ENCODE data around the gene CLPSL2.

Gene CLPSL2

DNA sequence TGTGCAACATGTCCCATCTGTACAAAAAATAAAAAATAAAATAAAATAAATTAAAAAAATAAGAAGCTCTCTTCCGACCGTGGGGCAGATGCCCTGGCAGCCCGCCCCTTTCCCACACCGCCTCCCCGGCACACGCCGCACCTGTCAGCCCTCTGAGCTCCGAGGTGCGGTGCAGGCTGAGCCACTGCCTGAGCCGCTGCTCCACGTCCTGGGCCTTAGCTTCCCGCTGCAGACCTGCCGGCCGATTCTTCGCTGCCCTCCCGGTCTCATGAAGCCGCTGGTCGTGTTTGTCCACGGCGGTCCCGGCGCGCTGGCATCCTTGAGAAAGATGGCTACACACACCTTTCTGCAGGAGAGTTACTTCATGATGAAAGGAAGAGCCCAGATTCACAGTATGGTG, 10.7 kb upstream of the CLPSL2 start:
- no peak for DNase-seq (ENCODE audit: extremely low spot score)
- TF ChIP-seq BHLHE40 (IDR thresholded peaks at IDR 0.05; ENCODE audit: borderline replicate concordance) = no peak
- TF ChIP-seq, protein P1, sequence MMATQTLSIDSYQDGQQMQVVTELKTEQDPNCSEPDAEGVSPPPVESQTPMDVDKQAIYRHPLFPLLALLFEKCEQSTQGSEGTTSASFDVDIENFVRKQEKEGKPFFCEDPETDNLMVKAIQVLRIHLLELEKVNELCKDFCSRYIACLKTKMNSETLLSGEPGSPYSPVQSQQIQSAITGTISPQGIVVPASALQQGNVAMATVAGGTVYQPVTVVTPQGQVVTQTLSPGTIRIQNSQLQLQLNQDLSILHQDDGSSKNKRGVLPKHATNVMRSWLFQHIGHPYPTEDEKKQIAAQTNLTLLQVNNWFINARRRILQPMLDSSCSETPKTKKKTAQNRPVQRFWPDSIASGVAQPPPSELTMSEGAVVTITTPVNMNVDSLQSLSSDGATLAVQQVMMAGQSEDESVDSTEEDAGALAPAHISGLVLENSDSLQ (IDR thresholded peaks at IDR 0.05) = no peak
- TF ChIP-seq FOXA1 (IDR thresholded peaks at IDR 0.05) = no peak
- POLR2A ChIA-PET = no interaction called here
- CTCF ChIA-PET = no interaction called here

DNA sequence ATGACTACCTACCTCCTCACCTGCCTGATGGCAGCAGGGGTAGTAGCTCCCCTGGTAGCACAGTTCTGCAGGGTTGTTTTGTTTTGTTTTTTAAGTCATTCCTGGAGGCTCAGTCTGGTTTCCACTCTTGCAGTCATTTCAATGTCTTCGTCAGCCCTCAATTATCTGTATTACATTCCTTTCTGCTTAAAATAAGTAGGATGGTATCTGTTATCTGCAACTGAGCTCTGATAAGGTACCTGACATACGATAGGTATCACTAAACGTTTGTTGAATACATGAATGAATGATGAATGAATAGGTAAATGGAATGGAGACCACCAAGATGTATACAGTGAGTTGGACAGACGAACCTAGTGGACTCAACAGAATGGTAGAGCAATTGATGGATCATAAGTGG, 7.2 kb upstream of the CLPSL2 start:
- no peak for DNase-seq (ENCODE audit: extremely low spot score)
- ChIA-PET CTCF (no interaction called here), POLR2A (no interaction called here)
- TF ChIP-seq LEF1 (IDR thresholded peaks at IDR 0.05; ENCODE audit: borderline replicate concordance) (no peak), SP1 (IDR thresholded peaks at IDR 0.05) (no peak), BHLHE40 (IDR thresholded peaks at IDR 0.05; ENCODE audit: borderline replicate concordance) (no peak)
- TF ChIP-seq, protein P1 (IDR thresholded peaks at IDR 0.05) = no peak

DNA sequence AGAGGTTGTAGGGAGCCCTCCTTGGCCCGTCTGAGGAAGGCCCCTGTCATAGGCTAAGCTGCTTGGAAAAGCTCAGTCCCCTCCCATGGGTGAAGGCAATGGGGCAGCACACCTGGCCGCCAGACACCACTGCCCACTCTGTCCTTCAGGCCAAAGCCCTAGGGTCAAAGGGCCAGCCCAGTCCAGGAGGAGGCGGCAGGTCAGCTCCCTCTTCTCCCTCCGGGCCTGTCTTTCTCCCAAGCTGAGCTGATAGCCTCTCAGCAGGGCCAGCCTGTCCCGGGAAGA, 5.1 kb upstream of the CLPSL2 start:
- POLR2A ChIA-PET = no interaction called here
- no peak for DNase-seq (ENCODE audit: extremely low spot score)
- CTCF ChIA-PET = interaction anchor here (0.6 kb wide), 2 partner anchors 14 to 21 kb away, joined by 3 to 4 read pairs; no protein-coding TSS in a partner anchor
- TF ChIP-seq FOXA1 (IDR thresholded peaks at IDR 0.05) (no peak), L3MBTL2 (conservative IDR thresholded peaks at IDR 0.05) (no peak), ELF4 (IDR thresholded peaks at IDR 0.05) (no peak), CTBP1 (IDR thresholded peaks at IDR 0.05; ENCODE audit: borderline replicate concordance) (no peak)
- TF ChIP-seq, protein P1 (IDR thresholded peaks at IDR 0.05) = no peak

DNA sequence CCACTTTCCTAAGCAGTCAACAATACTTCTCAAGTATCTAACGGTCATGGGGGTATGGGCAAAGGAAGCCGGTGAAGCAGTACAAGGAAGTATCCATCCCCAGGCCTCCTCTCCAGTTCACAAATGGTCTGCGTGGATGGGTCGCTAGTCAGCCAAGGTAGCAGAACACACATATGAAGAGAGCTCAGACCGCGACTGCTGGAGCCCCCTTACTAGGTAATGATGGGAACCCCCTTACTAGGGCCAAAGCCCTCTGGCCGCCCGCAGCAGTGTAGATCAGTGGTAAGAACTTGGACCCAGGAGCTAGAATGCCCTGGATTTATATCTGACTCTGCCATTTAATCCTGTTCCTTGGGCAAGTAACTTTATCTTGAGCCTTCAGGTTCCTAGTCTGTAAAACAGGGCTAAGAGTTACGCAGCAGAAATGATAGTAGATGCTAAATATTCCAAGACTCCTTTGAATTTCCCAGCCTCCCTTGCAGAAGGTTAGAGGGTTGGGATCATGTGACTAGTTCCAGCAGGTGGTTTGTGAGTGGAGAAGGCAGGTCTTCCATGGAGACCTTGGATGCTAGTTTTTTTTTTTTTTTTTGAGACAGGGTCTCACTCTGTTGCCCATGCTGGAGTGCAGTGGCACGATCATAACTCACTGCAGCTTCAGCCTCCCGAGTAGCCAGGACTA, 2.1 kb upstream of the CLPSL2 start:
- DNase-seq (ENCODE audit: extremely low spot score) = no peak
- POLR2A ChIA-PET = no interaction called here
- CTCF ChIA-PET = interaction anchor here (0.6 kb wide), 2 partner anchors 136 to 291 kb away, joined by 3 to 4 read pairs; no protein-coding TSS in a partner anchor
- TF ChIP-seq BHLHE40 (IDR thresholded peaks at IDR 0.05; ENCODE audit: borderline replicate concordance) (no peak), CTBP1 (IDR thresholded peaks at IDR 0.05; ENCODE audit: borderline replicate concordance) (no peak), TARDBP (IDR thresholded peaks at IDR 0.05) (no peak), FOXM1 (IDR thresholded peaks at IDR 0.05; ENCODE audit: borderline replicate concordance) (no peak), NFRKB (IDR thresholded peaks at IDR 0.05) (no peak), ARNT (IDR thresholded peaks at IDR 0.05) (no peak), FOXA1 (IDR thresholded peaks at IDR 0.05) (no peak), FOXK2 (IDR thresholded peaks at IDR 0.05) (no peak), L3MBTL2 (conservative IDR thresholded peaks at IDR 0.05) (no peak), HDGF (IDR thresholded peaks at IDR 0.05; ENCODE audit: borderline replicate concordance) (no peak), ELF4 (IDR thresholded peaks at IDR 0.05) (no peak), SUZ12 (IDR thresholded peaks at IDR 0.05) (no peak), ZNF384 (IDR thresholded peaks at IDR 0.05) (no peak), SP1 (IDR thresholded peaks at IDR 0.05) (no peak), LEF1 (IDR thresholded peaks at IDR 0.05; ENCODE audit: borderline replicate concordance) (no peak)
- TF ChIP-seq, protein P1 (IDR thresholded peaks at IDR 0.05) = no peak

DNA sequence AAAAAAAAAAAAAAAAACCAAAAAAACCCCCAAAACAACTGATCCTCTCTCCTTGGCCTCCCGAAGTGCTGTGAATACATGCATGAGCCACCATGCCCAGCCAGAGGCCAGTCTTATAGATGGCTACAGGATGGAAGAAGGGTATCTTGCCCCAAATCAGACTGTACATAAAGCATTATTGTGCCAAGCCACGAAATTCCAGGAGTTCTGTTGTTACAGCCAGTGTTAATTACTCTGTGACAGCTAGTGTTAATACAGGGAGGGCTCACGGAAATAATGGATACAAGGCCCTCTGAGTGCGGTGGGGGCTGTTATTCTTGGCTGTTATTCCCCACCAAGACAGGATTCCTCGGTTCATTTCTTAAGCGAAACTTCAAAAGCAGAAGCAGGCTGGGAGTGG, 1.4 kb upstream of the CLPSL2 start:
- TF ChIP-seq SUZ12 (IDR thresholded peaks at IDR 0.05) (no peak), ELF4 (IDR thresholded peaks at IDR 0.05) (no peak), LEF1 (IDR thresholded peaks at IDR 0.05; ENCODE audit: borderline replicate concordance) (no peak), BHLHE40 (IDR thresholded peaks at IDR 0.05; ENCODE audit: borderline replicate concordance) (no peak), L3MBTL2 (conservative IDR thresholded peaks at IDR 0.05) (no peak)
- ChIA-PET POLR2A (no interaction called here), CTCF (interaction anchor here (0.6 kb wide), 1 partner anchor 136 kb away, joined by 3 read pairs; no protein-coding TSS in a partner anchor)
- no peak for DNase-seq (ENCODE audit: extremely low spot score)

DNA sequence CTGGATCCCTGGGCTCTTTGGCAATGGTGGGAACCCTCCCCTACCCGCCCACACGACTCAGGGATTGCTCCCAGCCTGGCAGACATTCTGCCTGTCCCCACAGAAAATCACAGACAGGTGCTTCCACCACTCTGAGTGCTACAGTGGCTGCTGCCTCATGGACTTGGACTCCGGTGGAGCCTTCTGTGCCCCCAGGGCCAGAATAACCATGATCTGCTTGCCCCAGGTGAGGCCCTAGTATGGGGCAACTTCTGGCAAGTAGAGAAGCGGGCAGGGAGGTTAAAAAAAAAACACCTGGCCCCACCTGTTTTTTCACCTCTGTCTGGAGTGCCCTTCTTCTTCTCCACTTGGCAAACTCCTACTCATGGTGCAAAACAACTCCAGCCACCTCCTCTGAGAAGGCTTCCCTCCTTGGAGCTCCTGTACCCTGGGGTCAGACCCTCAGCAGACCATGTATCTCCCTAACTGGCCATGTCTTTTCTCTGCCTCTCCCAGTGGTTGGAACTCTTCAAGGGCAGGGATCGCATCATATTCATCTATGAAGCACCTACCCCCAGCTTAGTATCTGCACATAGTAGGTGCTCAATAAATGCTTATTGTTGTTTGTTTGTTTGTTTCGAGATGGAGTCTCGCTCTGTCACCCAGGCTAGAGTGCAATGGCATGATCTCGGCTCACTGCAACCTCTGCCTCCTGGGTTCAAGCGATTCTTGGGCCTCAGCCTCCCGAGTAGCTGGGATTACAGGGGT, 1.1 kb downstream of the CLPSL2 start:
- POLR2A ChIA-PET = no interaction called here
- no peak for DNase-seq (ENCODE audit: extremely low spot score)
- TF ChIP-seq HDGF (IDR thresholded peaks at IDR 0.05; ENCODE audit: borderline replicate concordance) (no peak), ZNF384 (IDR thresholded peaks at IDR 0.05) (no peak), FOXA1 (IDR thresholded peaks at IDR 0.05) (no peak), SUZ12 (IDR thresholded peaks at IDR 0.05) (no peak), SP1 (IDR thresholded peaks at IDR 0.05) (no peak), BHLHE40 (IDR thresholded peaks at IDR 0.05; ENCODE audit: borderline replicate concordance) (no peak), FOXM1 (IDR thresholded peaks at IDR 0.05; ENCODE audit: borderline replicate concordance) (no peak), CTBP1 (IDR thresholded peaks at IDR 0.05; ENCODE audit: borderline replicate concordance) (no peak), ARNT (IDR thresholded peaks at IDR 0.05) (no peak)
- CTCF ChIA-PET = no interaction called here

All from HEK293T (cell line).